Testis (tissue), 2 donors: Measurements from ENCODE around the gene ADM2.

ENCODE experiments used
- CTCF ChIP-seq, 3 experiments: fragments of 450-650 bp in 2 of 3; fragments of 200-600 bp in 1 of 3; sonication (generic) in 1 of 3; IDR thresholded peaks; one replicate each; pipeline ENCODE4 v1.5.1; 2016 to 2019; ENCODE audit warnings: antibody characterized with exemption in 3 of 3, mild to moderate bottlenecking in 2 of 3, moderate library complexity in 1 of 3
- POLR2A ChIP-seq: fragments of 450-650 bp; IDR thresholded peaks from one replicate; pipeline ENCODE4 v1.6.1; 2017; ENCODE audit warnings: antibody characterized with exemption, mild to moderate bottlenecking, moderate library complexity

GRCh38 chr22:50517495-50518260 is 36.3 kb downstream of the ADM2 start:
- TF ChIP-seq CTCF (IDR thresholded peaks at IDR 0.05) (no peak), POLR2A (no peak)
